Glomerular visceral epithelial cell (primary cell): ENCODE measurements around the gene POU6F1.

Experiments
- DNase-seq: peaks from one replicate; pipeline ENCODE4 v3.0.0-alpha.2; 2016; ENCODE audit errors: extremely low spot score

POU6F1 gene

DNA sequence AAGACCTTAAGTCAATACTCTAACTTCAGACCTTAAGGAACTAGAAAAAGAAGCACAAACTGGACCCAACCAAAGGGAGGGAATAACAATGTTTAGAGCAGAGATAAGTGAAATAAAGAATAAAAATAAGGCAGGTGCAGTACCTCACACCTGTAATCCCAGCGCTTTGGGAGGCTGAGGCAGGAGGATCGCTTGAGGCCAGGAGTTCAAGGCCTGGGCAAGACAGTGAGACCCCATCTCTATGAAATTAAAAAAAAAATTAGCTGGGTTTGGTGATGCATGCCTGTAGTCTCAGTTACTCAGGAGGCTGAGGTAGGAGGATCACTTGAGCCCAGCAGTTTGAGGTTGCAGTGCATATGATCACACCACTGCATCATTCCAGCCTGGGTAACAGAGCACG lies 54.1 kb downstream of the POU6F1 start:
- DNase-seq: no peak

DNA sequence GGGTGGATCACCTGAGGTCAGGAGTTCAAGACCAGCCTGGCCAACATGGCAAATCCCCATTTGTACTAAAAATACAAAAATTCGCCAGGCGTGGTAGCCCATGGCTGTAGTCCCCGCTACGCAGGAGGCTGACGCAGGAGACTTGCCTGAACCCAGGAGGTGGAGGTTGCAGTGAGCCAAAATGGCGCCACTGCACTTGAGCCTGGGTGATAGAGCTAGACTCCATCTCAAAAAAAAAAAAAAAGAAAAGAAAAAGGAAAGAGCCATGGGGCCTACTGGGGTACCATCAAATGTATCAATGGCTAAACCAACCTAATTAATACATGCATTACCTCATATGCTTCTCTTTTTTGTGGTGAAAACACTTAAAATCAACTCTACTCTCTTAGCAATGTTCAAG lies 55.6 kb downstream of the POU6F1 start:
- DNase-seq: no peak

DNA sequence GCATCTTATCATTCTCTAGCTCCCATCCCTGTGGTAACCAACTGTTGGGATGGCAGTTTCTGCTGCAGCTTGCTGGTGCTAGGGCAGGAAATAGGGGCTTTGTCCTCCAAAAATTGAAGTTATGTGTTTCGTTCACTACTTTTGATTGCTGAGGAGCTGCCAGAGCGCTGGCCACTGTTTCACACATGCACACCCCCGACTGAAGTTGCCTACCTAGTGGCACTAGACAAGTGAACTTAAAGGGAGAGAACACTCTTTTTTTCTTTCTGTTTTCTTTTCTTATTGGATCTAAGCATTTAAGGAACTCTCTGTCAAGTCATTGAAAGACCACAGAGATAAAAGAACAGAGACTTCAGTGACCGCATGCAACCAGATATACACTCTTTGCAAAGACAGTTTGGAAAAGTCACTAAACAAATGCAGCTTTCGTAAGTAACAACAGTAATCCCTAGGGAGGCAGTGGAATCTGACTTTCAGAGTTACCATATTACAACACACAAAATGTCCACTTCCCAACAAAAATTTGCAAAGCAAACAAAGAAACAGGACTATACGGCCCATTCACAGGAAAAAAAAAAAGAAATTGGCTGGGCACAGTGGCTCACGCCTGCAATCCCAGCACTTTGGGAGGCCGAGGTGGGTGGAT lies 56.9 kb downstream of the POU6F1 start:
- no peak for DNase-seq

DNA sequence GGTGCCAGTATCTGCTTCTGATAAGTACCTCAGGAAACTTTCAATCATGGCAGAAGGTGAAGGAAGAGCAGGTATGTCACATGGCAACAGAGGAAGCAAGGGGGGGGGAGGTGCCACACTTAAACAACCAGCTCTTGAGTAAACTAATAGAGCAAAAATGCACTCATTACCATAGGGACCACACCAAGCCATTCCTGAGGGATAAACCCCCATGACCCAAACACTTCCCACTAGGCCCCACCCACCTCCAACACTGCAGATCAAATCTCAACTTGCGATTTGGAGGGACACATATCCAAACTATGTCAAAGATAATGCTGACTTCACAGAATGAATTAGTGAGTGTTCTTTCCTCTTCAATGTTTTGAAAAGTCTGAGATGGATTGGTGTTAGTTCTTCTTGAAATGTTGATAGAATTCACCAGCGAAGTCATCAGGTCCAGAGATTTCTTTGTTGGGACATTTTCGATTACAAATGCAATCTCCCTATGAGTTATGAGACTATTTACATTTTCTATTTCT lies 61.6 kb downstream of the POU6F1 start:
- DNase-seq: no peak

DNA sequence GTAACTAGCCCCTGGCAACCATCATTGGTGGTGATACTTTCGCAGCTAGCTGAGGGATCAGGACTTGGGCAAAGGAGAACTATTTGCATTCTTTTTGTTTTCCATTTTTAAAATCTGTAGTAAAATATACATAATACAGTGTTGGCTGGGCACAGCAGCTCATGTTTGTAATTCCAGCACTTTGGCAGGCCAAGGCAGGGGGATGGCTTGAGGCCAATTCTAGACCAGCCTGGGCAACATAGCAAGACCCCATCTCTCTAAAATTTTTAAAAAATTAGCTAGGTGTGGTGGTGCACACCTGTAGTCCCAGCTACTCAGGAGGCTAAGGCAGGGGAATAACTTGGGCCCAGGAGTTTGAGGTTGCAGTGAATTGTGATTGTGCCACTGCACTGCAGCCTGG lies 64.9 kb downstream of the POU6F1 start:
- DNase-seq: no peak

GRCh38 chr12:51150777-51151176 lies 67.1 kb downstream of the POU6F1 start:
- no peak for DNase-seq

- DNase-seq: no peak
These were observed 70.6 kb downstream of the POU6F1 start for GRCh38 chr12:51147309-51147708.

DNA sequence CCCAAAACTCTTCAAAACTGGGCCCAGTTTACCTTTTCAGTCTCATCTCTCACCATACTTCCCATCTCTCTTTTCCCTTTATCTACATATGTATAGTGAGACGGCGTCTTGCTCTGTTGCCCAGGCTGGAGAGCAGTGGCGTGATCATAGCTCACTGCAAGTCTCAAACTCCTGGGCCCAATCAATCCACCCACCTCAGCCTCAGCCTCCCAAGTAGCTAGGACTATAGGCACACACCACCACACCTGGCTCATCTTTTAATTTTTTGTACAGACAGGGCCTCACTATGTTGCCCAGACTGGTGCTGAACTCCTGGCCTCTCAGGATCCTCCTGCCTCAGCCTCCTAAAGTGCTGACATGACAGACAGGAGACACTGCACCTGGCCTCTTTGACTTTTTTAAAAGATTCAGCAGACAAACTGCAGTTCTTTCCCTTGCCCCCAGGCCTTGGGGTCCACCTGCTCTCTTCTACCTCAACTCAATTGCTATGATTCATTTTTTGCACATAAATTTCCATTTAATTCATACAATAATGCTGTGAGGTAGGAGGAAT lies 78.5 kb downstream of the POU6F1 start:
- DNase-seq: no peak
